GM10847 (cell line): ENCODE data around the gene GGA1.
A peak's percentile ranks its signal among the peaks of the same experiment; 100 is the strongest.

Experiments
- POLR2A ChIP-seq: IDR thresholded peaks from 2 replicates; pipeline ENCODE4 v1.6.1; 2011; ENCODE audit not compliant: insufficient read length; ENCODE audit errors: extremely low read depth

Gene GGA1

GRCh38 chr22:37608477-37609239, at the start of gene GGA1:
Gene GGA1, plus strand, starts transcription at chr22:37608834. Its CDS starts 27 bp downstream, at chr22:37608861.
- peak; percentile 31 for TF ChIP-seq POLR2A

GRCh38 chr22:37559521-37559900, 49.1 kb upstream of the GGA1 start:
- TF ChIP-seq POLR2A = no peak

- no peak for TF ChIP-seq POLR2A
Measured at GRCh38 chr22:37559901-37560607, 48.6 kb upstream of the GGA1 start, which contains the start of gene CDC42EP1. Gene CDC42EP1, plus strand, starts transcription at chr22:37560480. Its CDS starts 5,870 bp downstream, at chr22:37566350.

GRCh38 chr22:37560608-37561211, 47.9 kb upstream of the GGA1 start:
- no peak for TF ChIP-seq POLR2A

GRCh38 chr22:37561212-37562048, 47.2 kb upstream of the GGA1 start:
- TF ChIP-seq POLR2A = no peak

GRCh38 chr22:37562049-37562875, 46.4 kb upstream of the GGA1 start:
- TF ChIP-seq POLR2A = no peak

- no peak for TF ChIP-seq POLR2A
Measured at GRCh38 chr22:37563153-37564081, 45.2 kb upstream of the GGA1 start.

- TF ChIP-seq POLR2A = no peak
Measured at GRCh38 chr22:37564111-37564711, 44.4 kb upstream of the GGA1 start.

GRCh38 chr22:37565830-37566229, 42.8 kb upstream of the GGA1 start:
- TF ChIP-seq POLR2A = no peak

- TF ChIP-seq POLR2A = no peak
Measured at GRCh38 chr22:37566329-37566837, 42.3 kb upstream of the GGA1 start.

GRCh38 chr22:37566903-37567798, 41.5 kb upstream of the GGA1 start:
- TF ChIP-seq POLR2A = no peak

GRCh38 chr22:37568012-37568411, 40.6 kb upstream of the GGA1 start:
- no peak for TF ChIP-seq POLR2A
